ENCODE measurements around the gene LMX1A. TPM values are rescaled to one million over a fixed set of nuclear protein-coding genes. Genes with fewer than 3 reads are reported as not detected.

The LMX1A gene
- total RNA-seq, 1 donor from 2014 or later, result 1.6 TPM

DNA sequence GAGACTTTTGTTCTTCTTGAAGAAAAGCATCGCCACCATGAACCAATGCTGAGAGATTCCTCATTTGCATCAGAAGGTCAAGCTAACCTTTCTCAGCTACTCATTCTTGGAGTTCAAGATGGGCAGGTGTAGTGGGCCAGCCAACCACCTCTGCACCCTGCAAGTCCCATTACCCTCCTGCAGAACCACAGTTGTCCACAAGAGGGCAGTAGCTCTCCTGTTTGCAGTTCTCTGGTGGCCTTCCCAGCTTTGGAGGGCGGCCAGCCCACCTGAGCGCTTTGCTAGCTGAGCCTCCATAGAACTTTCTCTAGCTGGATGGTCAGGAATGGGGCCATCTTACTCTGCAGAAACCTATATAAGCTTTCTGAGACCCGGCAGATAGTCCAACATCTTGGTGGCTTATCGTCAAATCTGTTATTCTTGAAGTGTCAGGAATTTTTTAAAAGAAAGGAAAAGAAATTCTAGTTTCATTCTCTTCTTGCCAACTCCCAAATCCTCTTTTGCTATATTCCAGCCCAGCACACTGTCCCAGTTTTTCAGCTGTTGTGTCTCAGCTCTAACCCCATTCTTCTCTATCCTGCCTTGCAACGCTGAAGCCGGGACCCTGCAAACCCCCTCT lies 11.0 kb upstream of the LMX1A start:
- Histone ChIP-seq H3K36me3 (ENCODE audit: control insufficient read depth in 3 of 3, insufficient read depth in 3 of 3, low read length in 3 of 3) (no peaks in the 10 kb centered on the region), H3K4me1 (ENCODE audit: control insufficient read depth in 3 of 3, insufficient read depth in 3 of 3, low read length in 3 of 3) (peaks cover 4 to 16% (median 13%) of the 10 kb centered on the region in 3 donors), H3K27ac (ENCODE audit: low read depth, low read length) (no peak overlapping the region), H3K9me3 (ENCODE audit: control insufficient read depth in 3 of 3, low read length in 3 of 3) (no peaks in the 10 kb centered on the region), H3K4me3 (ENCODE audit: low read length in 3 of 3) (no peak overlapping the region), H3K9ac (ENCODE audit: low read depth in 1 of 3, low read length in 3 of 3) (no peak overlapping the region), H3K27me3 (ENCODE audit: control insufficient read depth in 3 of 3, insufficient read depth in 3 of 3, low read length in 3 of 3) (peaks cover 0 to 4% (median 2%) of the 10 kb centered on the region in 3 donors)

DNA sequence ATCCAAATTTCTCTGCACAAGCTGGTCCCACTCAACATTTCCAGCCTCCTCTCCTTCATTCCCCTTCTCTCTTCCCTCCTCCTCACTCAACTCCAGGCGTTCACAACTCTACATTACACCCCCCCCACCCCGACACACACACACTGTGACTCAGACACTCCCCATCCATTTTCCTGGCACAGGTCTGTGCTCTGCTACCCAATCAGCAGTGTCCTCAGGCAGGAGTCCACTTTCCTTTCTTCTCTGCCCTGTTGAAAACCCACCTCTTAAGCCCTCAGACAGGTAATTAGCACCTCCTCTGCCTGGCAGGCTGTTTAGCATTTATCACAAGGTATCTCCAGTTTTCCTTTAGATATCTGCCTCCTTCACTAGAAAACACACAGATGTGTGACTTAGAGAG lies 8.8 kb upstream of the LMX1A start:
- Histone ChIP-seq H3K4me3 (ENCODE audit: low read length in 3 of 3) (no peak overlapping the region), H3K4me1 (ENCODE audit: control insufficient read depth in 3 of 3, insufficient read depth in 3 of 3, low read length in 3 of 3) (peaks cover 4 to 13% (median 10%) of the 10 kb centered on the region in 3 donors), H3K27ac (ENCODE audit: low read depth, low read length) (no peak overlapping the region), H3K36me3 (ENCODE audit: control insufficient read depth in 3 of 3, insufficient read depth in 3 of 3, low read length in 3 of 3) (no peaks in the 10 kb centered on the region), H3K9ac (ENCODE audit: low read depth in 1 of 3, low read length in 3 of 3) (no peak overlapping the region), H3K9me3 (ENCODE audit: control insufficient read depth in 3 of 3, low read length in 3 of 3) (no peaks in the 10 kb centered on the region), H3K27me3 (ENCODE audit: control insufficient read depth in 3 of 3, insufficient read depth in 3 of 3, low read length in 3 of 3) (peaks cover 3 to 11% (median 5%) of the 10 kb centered on the region in 3 donors)

DNA sequence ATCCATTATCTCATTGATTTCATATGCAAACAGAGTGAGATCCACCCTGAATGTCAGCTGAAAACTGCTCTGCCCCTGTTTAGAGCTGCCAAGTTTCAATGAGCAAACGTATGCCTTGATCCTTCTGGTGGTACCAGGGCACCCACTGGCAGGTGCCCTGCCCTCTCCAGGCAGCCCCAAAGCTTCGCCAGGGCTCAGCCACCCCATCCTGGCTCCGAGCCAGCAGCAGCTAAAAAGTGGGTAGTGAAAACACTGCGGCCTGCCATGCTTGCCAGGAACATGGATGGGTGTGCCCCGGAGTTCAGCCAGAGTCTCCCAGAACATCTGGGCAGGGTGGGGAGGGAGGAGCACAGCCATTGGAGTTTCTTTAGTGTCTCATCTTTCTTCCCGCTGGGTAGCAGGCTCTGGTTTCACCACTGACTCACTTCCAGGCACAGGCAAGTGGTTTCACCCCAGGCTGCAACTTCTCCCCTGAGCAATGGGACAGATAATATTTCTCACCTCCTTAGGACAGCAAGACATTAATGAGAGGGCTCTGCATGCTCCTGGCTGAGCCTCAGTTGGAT lies 8.1 kb upstream of the LMX1A start:
- no peaks in the 10 kb centered on the region for H3K36me3 ChIP-seq (ENCODE audit: control insufficient read depth in 3 of 3, insufficient read depth in 3 of 3, low read length in 3 of 3)
- H3K4me1 ChIP-seq (ENCODE audit: control insufficient read depth in 3 of 3, insufficient read depth in 3 of 3, low read length in 3 of 3), result peaks cover 4 to 13% (median 10%) of the 10 kb centered on the region in 3 donors
- peaks cover 5 to 11% (median 8%) of the 10 kb centered on the region in 3 donors for H3K27me3 ChIP-seq (ENCODE audit: control insufficient read depth in 3 of 3, insufficient read depth in 3 of 3, low read length in 3 of 3)
- no peaks in the 10 kb centered on the region for H3K9me3 ChIP-seq (ENCODE audit: control insufficient read depth in 3 of 3, low read length in 3 of 3)
- no peak overlapping the region for H3K9ac ChIP-seq (ENCODE audit: low read depth in 1 of 3, low read length in 3 of 3)
- no peak overlapping the region for H3K4me3 ChIP-seq (ENCODE audit: low read length in 3 of 3)
- H3K27ac ChIP-seq (ENCODE audit: low read depth, low read length), result no peak overlapping the region

DNA sequence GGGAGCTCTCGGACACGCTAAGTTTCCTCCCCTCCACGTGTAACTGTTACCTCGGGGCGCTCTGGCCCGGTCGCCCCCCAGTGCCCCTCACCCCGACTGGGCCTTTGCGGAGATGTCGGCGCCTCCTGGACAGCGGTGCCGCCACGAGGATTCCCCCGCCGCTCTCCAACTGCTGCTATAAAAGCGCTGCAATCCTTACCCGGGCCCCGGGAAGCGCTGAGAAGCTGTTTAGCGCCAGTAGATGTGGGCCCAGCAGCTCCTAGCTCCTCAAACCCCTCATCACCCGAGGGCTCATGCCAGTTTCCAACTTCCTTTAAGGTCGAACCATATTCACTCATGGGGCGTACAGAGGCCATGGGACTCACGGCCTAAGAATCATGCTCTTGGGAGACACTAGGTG lies 361 bp upstream of the LMX1A start:
- Histone ChIP-seq H3K4me3 (ENCODE audit: low read length in 3 of 3) (no peak overlapping the region), H3K27ac (ENCODE audit: low read depth, low read length) (no peak overlapping the region), H3K9ac (ENCODE audit: low read depth in 1 of 3, low read length in 3 of 3) (no peak overlapping the region), H3K9me3 (ENCODE audit: control insufficient read depth in 3 of 3, low read length in 3 of 3) (no peaks in the 10 kb centered on the region), H3K27me3 (ENCODE audit: control insufficient read depth in 3 of 3, insufficient read depth in 3 of 3, low read length in 3 of 3) (peaks cover 55 to 63% (median 62%) of the 10 kb centered on the region in 3 donors), H3K4me1 (ENCODE audit: control insufficient read depth in 3 of 3, insufficient read depth in 3 of 3, low read length in 3 of 3) (peaks cover 19 to 22% (median 21%) of the 10 kb centered on the region in 3 donors), H3K36me3 (ENCODE audit: control insufficient read depth in 3 of 3, insufficient read depth in 3 of 3, low read length in 3 of 3) (no peaks in the 10 kb centered on the region)

DNA sequence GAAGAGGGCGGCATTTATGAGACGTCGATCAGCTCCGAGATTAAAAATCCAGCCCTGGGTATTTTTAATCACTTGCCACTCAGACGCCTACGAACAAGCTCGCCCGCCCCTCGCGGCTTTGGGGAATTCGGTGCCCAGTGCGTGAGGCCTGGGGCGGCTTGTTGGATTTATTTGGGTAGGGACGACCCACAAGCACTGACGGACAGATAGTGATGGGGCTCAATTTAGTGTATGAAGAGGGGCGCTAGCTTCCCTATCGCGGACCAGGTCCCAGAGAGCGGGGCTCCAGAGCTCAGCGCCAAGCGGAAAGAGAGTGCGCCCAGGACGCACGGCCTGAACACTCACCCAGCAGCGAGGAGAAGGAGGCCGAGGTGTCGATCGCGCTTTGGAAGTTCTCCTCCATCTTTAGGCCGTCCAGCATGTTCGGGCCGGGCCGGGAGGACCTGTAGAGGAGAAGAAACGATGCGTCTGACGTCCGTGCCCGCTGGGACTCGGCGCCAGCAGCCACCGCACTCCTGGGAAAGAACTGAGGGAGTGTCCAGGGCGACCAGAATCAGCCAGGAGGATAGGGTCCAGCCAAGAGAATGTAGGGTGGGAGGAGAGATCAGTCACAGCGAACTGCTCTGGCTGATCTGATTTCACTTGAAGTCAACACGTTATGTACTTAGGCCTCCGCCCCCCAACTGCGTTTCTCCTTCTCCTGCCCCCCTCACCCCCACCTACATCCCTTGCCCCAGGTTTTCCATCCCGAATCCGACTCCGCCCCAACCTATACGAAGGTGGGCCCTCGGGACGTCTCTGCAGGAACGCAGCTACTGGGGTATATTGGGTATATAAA lies 1.2 kb downstream of the LMX1A start:
- peak overlapping the region in 2 of 3 donors; percentile 38 to 60 for H3K9ac ChIP-seq (ENCODE audit: low read depth in 1 of 3, low read length in 3 of 3)
- H3K9me3 ChIP-seq (ENCODE audit: control insufficient read depth in 3 of 3, low read length in 3 of 3), result no peaks in the 10 kb centered on the region
- H3K27ac ChIP-seq (ENCODE audit: low read depth, low read length), result no peak overlapping the region
- no peaks in the 10 kb centered on the region for H3K36me3 ChIP-seq (ENCODE audit: control insufficient read depth in 3 of 3, insufficient read depth in 3 of 3, low read length in 3 of 3)
- H3K27me3 ChIP-seq (ENCODE audit: control insufficient read depth in 3 of 3, insufficient read depth in 3 of 3, low read length in 3 of 3), result peaks cover 58 to 69% (median 69%) of the 10 kb centered on the region in 3 donors
- peak overlapping the region; percentile 60 to 68 (median 68) for H3K4me3 ChIP-seq (ENCODE audit: low read length in 3 of 3)
- peaks cover 19 to 24% (median 21%) of the 10 kb centered on the region in 3 donors for H3K4me1 ChIP-seq (ENCODE audit: control insufficient read depth in 3 of 3, insufficient read depth in 3 of 3, low read length in 3 of 3)

DNA sequence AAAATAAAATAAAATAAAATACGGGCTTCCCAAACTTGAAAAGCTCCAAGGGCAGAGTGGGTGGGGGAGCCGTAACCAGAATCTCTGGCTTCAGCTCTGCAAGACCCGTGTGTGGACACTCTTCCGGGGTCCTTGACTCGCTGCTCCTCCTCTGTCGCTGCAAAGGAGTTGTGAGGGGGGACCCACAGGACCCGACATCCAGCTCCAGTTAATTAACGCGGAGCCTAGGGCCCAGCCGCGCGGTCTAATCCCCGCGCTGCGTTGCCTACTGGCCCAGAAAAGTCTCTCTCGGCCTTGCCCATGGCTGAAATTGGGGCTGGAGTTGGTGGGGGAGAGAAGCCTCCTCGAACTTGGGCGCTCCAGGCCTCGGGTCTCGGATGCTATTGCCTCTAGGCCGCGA lies 1.8 kb downstream of the LMX1A start:
- H3K4me3 ChIP-seq (ENCODE audit: low read length in 3 of 3), result no peak overlapping the region
- H3K9me3 ChIP-seq (ENCODE audit: control insufficient read depth in 3 of 3, low read length in 3 of 3), result no peaks in the 10 kb centered on the region
- H3K36me3 ChIP-seq (ENCODE audit: control insufficient read depth in 3 of 3, insufficient read depth in 3 of 3, low read length in 3 of 3), result no peaks in the 10 kb centered on the region
- no peak overlapping the region for H3K9ac ChIP-seq (ENCODE audit: low read depth in 1 of 3, low read length in 3 of 3)
- H3K27me3 ChIP-seq (ENCODE audit: control insufficient read depth in 3 of 3, insufficient read depth in 3 of 3, low read length in 3 of 3), result peaks cover 63 to 75% (median 69%) of the 10 kb centered on the region in 3 donors
- peaks cover 19 to 24% (median 21%) of the 10 kb centered on the region in 3 donors for H3K4me1 ChIP-seq (ENCODE audit: control insufficient read depth in 3 of 3, insufficient read depth in 3 of 3, low read length in 3 of 3)
- no peak overlapping the region for H3K27ac ChIP-seq (ENCODE audit: low read depth, low read length)

DNA sequence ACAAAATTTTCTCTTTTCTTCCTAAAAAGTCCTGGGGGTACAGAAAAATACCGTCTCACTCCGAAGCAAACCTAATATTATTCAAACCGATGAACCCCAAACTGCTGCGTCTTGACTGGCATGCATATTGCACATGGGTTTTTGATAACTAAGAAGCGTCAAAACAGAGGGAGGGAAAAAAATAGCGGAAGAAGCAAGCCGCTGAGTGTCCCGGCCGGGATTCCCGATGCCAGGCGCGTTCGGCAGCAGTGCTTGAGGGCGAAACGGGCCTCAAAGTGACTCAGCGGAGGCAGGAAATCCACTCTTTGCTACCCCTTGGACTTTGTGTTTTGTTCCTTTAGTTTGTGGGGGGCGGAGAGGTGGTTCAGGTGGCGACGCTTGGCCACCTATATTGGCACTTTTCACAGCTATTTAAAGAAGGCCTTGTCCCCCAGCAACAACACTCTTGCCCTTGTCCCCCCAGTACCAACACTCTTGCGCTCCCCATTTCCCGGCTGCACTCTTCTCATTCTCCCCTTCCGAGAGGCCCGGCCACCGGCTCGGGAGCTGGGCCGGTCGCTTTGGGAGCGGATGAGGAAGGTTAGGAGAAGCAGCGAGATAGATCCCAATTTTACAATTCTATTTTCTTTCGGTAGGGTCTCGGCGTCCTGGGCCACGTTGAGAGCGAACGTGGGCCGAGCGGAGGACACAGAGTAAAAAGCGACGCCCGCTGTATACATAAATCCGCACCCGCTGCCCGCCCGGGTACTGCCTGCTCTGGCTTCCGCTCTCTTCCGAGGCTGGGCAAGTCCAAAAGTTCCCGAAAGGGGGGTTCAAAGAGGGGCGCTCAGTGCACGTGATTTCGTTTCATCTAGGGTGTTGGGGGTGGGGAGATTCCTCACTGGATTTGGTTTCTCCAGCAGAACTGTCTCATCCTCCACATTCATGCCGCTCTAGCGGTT lies 2.5 kb downstream of the LMX1A start:
- Histone ChIP-seq H3K9me3 (ENCODE audit: control insufficient read depth in 3 of 3, low read length in 3 of 3) (no peaks in the 10 kb centered on the region), H3K4me3 (ENCODE audit: low read length in 3 of 3) (no peak overlapping the region), H3K9ac (ENCODE audit: low read depth in 1 of 3, low read length in 3 of 3) (no peak overlapping the region), H3K27ac (ENCODE audit: low read depth, low read length) (no peak overlapping the region), H3K36me3 (ENCODE audit: control insufficient read depth in 3 of 3, insufficient read depth in 3 of 3, low read length in 3 of 3) (no peaks in the 10 kb centered on the region), H3K4me1 (ENCODE audit: control insufficient read depth in 3 of 3, insufficient read depth in 3 of 3, low read length in 3 of 3) (peaks cover 19 to 24% (median 21%) of the 10 kb centered on the region in 3 donors), H3K27me3 (ENCODE audit: control insufficient read depth in 3 of 3, insufficient read depth in 3 of 3, low read length in 3 of 3) (peaks cover 59 to 81% (median 76%) of the 10 kb centered on the region in 3 donors)

DNA sequence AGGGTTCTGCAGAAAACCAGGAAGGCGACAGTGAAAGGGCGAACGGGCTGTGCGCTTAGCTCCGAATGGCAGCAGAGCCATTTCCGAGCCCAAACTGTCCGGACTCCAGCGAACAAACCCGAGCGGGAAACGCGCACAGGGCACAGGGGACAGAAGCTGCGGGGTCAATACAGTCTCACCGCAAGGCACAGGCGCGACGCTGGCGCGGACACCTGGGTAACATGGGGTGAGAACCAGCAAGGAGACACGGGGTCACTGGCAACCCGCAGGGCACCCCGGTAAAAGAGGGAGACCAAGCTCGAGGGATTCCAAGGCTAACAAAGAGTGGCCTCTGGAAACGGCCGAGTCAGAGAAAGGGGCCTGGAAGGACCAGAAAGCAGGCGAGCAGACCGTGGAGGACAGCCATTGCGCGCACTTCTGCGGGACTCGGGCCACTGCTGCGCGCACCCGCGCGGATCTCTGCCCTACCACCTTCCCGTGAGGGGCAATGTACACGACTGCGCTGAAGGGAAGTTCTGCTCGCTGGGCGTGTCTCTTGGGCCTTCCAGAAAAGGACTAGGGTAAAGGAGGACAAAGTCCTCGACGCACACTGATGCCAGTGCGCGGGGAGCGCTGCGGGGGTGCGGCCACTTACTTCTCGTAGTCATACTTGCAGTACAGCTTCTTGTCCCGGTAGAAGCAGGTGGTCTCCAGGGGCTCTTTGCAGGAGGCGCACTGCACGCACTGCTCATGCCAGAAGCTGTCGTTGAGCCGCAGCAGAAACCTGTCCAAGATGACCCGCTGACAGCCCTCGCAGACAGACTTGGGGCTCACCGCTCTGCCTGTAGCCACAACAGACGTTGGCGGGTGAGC lies 3.8 kb downstream of the LMX1A start:
- Histone ChIP-seq H3K9ac (ENCODE audit: low read depth in 1 of 3, low read length in 3 of 3) (peak overlapping the region in 1 of 3 donors; percentile 33), H3K4me3 (ENCODE audit: low read length in 3 of 3) (peak overlapping the region; percentile 13 to 43 (median 27)), H3K27ac (ENCODE audit: low read depth, low read length) (no peak overlapping the region), H3K4me1 (ENCODE audit: control insufficient read depth in 3 of 3, insufficient read depth in 3 of 3, low read length in 3 of 3) (peaks cover 19 to 24% (median 21%) of the 10 kb centered on the region in 3 donors), H3K27me3 (ENCODE audit: control insufficient read depth in 3 of 3, insufficient read depth in 3 of 3, low read length in 3 of 3) (peaks cover 67 to 86% (median 81%) of the 10 kb centered on the region in 3 donors), H3K9me3 (ENCODE audit: control insufficient read depth in 3 of 3, low read length in 3 of 3) (no peaks in the 10 kb centered on the region), H3K36me3 (ENCODE audit: control insufficient read depth in 3 of 3, insufficient read depth in 3 of 3, low read length in 3 of 3) (no peaks in the 10 kb centered on the region)

All from skeletal muscle tissue (tissue), 4 donors.